Colonic mucosa (tissue), 4 donors: ENCODE results near the gene KIF24. TPM values are rescaled to one million over a fixed set of nuclear protein-coding genes. Genes with fewer than 3 reads are reported as not detected.
"Not testable (repeated sequence)": the region's sequence is repeated elsewhere in the genome, so short reads cannot be mapped to it uniquely, and the experiment has no call there.

Experiments used
- DNase-seq: peaks from one replicate; pipeline ENCODE4 v3.0.0-alpha.2; 2020
- H3K27ac ChIP-seq: fragments of 200-600 bp; one replicate; pipeline ENCODE4 v1.8.0; 2021
- H3K27me3 ChIP-seq: fragments of 200-600 bp; one replicate; pipeline ENCODE4 v1.8.0; 2021
- H3K36me3 ChIP-seq: fragments of 200-600 bp; one replicate; pipeline ENCODE4 v1.8.0; 2021
- H3K4me1 ChIP-seq: fragments of 200-600 bp; one replicate; pipeline ENCODE4 v1.8.0; 2021; ENCODE audit warnings: mild to moderate bottlenecking
- H3K4me3 ChIP-seq: fragments of 200-600 bp; one replicate; pipeline ENCODE4 v1.8.0; 2021
- H3K9ac ChIP-seq, 2 donors: one replicate each; pipeline ENCODE4 v1.7.0; 2013; ENCODE audit warnings: control low read depth in 2 of 2, low read depth in 2 of 2, low read length in 2 of 2
- H3K9me3 ChIP-seq: fragments of 200-600 bp; one replicate; pipeline ENCODE4 v1.8.0; 2021
- intact Hi-C: fragments of 100-400 bp; cut with DNase I; formaldehyde crosslinking; loops from one replicate; pipeline ENCODE4 v1.14.1; 2022
- total RNA-seq, 2 donors: library from RNA; stranded (reverse); fragmentation: NEBNext Ultra II Directional in 1 of 2; extraction: Animal tissue kit (Norgen Biotek cat#: 25700) in 1 of 2; gene quantifications; one replicate each; pipeline ENCODE4 v1.2.1, GENCODE V29; 2021
- TF ChIP-seq, protein P1 (sequence below): fragments of 200-600 bp; IDR thresholded peaks from one replicate; pipeline ENCODE4 v1.8.0; 2022; ENCODE audit warnings: antibody characterized with exemption, mild to moderate bottlenecking
- donor health status: healthy.
- donor health status: DM: no; HTN: no; CAD: no.
- donor health status: DM: no; HTN: no; CAD: no.

The KIF24 gene
- total RNA-seq, 2 donors from 2014 or later: 2.2 to 7.3 TPM

DNA sequence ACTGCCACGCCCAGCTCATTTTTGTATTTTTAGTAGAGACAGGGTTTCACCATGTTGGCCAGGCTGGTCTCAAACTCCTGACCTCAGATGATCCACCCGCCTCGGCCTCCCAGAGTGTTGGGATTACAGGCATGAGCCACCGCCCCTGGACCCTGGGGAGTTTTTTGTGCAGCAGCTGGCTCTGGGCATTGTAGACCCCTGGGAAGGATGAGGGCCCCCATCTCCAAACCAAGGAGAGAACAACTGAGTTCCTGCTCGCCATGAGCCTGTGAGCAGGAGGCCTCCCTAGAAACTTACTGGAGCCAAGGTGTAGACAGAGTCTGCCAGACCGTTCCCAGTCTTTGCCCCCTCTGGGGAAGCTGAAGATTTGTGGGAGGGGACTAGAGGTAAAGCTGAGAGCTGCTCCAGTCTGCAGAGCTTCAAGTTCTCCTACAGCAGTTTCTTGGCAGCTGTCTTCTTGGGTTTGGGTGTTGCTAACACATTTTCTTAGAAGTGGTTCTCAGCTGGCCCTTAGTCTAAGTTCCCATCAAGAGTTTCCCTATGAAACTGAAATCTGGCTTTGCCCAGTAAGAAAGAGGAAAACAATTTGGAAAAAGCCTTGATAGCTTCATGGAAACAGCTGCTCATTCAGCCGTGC, 12.7 kb upstream of the KIF24 start:
- intact Hi-C loops: no loop called here
- Histone ChIP-seq H3K4me3 (no peak overlapping the region), H3K9me3 (no peaks in the 10 kb centered on the region), H3K4me1 (no peaks in the 10 kb centered on the region), H3K27me3 (no peaks in the 10 kb centered on the region), H3K27ac (no peak overlapping the region), H3K36me3 (no peaks in the 10 kb centered on the region), H3K9ac (no peak overlapping the region)
- TF ChIP-seq, protein P1, sequence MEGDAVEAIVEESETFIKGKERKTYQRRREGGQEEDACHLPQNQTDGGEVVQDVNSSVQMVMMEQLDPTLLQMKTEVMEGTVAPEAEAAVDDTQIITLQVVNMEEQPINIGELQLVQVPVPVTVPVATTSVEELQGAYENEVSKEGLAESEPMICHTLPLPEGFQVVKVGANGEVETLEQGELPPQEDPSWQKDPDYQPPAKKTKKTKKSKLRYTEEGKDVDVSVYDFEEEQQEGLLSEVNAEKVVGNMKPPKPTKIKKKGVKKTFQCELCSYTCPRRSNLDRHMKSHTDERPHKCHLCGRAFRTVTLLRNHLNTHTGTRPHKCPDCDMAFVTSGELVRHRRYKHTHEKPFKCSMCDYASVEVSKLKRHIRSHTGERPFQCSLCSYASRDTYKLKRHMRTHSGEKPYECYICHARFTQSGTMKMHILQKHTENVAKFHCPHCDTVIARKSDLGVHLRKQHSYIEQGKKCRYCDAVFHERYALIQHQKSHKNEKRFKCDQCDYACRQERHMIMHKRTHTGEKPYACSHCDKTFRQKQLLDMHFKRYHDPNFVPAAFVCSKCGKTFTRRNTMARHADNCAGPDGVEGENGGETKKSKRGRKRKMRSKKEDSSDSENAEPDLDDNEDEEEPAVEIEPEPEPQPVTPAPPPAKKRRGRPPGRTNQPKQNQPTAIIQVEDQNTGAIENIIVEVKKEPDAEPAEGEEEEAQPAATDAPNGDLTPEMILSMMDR: no peak
- no peak for DNase-seq

DNA sequence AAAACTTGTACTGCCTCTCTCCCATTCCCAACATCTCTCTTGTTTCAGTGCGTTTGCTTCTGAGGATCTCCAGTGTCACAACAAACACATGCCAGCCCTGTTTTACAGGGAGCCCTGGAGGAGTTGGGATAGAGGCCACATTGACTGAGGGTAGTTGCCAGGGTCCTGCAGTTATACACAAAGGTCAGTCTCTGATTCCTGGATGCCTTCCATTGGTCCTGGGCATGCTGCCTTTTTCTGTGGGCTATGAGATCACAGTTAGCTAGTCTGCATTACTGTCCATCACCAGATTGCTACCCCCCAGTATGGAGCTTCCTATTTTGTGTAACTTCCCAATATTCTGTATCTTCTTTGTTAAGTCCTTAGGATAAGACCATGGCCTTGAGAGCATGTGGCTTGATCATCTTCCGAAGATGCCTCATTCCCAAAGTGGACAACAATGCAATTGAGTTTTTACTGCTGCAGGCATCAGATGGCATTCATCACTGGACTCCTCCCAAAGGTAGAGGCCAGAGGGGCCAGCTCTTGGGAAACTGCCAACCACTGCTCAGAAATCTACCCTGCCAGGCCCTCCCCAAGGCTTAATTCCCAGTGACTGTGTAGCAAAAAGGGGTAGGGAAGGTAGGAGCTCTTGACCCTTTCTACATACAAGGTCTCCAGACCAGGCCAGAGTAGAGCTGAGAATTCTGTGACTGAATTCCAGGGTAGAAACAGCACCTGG, 9.8 kb upstream of the KIF24 start:
- H3K9me3 ChIP-seq: no peaks in the 10 kb centered on the region
- H3K27ac ChIP-seq: no peak overlapping the region
- no peaks in the 10 kb centered on the region for H3K36me3 ChIP-seq
- TF ChIP-seq, protein P1: no peak
- no peak overlapping the region for H3K9ac ChIP-seq
- no peaks in the 10 kb centered on the region for H3K4me1 ChIP-seq
- H3K4me3 ChIP-seq: no peak overlapping the region
- H3K27me3 ChIP-seq: no peaks in the 10 kb centered on the region
- no peak for DNase-seq
- intact Hi-C loops: no loop called here

DNA sequence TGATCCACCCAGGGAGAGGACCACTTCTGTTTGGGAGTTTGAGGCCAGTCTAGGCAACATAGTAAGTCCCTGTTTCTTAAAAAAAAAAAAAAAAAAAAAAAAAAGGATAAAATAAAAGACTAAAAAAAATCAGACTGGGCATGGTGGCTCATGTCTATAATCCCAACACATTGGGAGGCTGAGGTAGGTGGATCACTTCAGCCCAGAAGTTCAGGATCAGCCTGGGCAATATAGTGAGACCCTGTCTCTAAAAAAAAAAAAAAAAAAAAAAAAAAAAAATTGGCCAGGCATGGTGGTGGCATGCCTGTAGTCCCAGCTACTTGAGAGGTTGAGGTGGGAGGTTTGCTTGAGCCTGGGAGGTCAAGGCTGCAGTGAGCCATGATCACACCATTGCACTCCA, 9.0 kb upstream of the KIF24 start:
- H3K9ac ChIP-seq, intact Hi-C loops, H3K36me3 ChIP-seq, H3K4me1 ChIP-seq, H3K27ac ChIP-seq, H3K9me3 ChIP-seq, H3K4me3 ChIP-seq, H3K27me3 ChIP-seq, DNase-seq: not testable (repeated sequence)

DNA sequence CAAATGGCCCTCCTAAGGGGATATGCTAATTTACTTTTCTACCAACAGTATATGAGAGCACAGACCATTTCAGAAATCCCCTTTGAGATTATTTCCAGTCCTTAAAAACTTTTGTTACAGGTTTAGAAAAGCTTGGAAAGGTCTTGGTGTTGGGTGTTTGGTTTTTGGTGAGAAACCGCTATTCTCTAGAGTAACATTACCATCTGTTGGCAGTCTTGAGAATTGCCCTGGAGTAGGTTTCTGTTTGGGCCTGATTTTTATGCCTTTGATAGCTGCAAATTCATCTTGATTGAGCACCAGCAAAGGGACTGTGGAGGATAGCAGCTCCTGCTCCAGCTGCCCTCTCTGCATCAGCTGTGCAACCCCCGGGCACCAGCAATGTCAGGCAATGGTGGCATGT, 8.3 kb upstream of the KIF24 start:
- Histone ChIP-seq H3K9me3 (no peaks in the 10 kb centered on the region), H3K9ac (no peak overlapping the region), H3K4me3 (no peak overlapping the region), H3K27me3 (no peaks in the 10 kb centered on the region), H3K27ac (no peak overlapping the region), H3K4me1 (no peaks in the 10 kb centered on the region), H3K36me3 (no peaks in the 10 kb centered on the region)
- TF ChIP-seq, protein P1: no peak
- DNase-seq: no peak
- intact Hi-C loops: no loop called here

DNA sequence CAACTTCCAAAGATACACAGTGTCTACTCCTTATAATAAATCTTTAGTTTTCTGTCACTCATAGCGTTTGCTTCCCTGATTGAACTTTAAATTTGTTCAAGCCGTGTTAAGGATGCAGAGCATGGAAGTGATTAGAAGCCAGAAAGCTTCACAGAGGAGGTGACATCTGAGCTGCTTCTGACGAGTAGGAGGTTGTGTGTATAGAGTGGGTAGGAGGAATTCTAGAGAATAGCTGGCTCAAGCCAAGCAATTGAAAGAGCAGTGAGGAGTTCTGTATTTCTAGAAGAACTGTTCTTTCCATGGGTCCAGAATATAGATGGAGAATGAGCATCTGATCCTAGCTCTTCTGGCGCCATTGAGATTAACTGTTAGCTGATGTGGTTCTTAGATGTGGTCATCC, 6.3 kb upstream of the KIF24 start:
- intact Hi-C loops: no loop called here
- Histone ChIP-seq H3K36me3 (no peaks in the 10 kb centered on the region), H3K4me3 (no peak overlapping the region), H3K27ac (no peak overlapping the region), H3K27me3 (no peaks in the 10 kb centered on the region), H3K9me3 (no peaks in the 10 kb centered on the region), H3K4me1 (no peaks in the 10 kb centered on the region), H3K9ac (no peak overlapping the region)
- DNase-seq: no peak
- TF ChIP-seq, protein P1: no peak

DNA sequence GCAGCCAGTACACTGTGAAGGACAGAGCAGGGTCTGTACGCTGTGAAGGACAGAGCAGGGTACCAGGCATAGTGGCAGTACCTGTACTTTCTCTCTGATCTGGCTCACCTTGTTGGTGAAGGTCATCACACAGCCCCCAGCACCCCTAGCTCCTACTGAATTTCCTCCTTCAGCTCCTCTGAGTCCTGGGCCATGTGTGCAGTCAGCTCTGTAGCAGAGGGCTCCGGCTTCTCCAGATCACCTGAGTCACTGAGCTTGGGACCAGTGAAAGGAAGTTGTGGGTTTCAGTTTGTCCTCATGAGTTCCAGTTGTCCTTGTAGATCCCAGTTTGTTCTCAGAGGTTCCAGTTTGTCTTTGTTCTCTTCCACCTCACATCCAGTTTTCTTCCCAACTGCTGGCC, 5.8 kb upstream of the KIF24 start:
- H3K9me3 ChIP-seq: no peaks in the 10 kb centered on the region
- no peaks in the 10 kb centered on the region for H3K27me3 ChIP-seq
- intact Hi-C loops: no loop called here
- no peak overlapping the region for H3K27ac ChIP-seq
- no peaks in the 10 kb centered on the region for H3K4me1 ChIP-seq
- H3K4me3 ChIP-seq: no peak overlapping the region
- no peak overlapping the region for H3K9ac ChIP-seq
- no peaks in the 10 kb centered on the region for H3K36me3 ChIP-seq
- no peak for DNase-seq
- TF ChIP-seq, protein P1: no peak
